Trophoblast cell (in vitro differentiated cells and primary cell): ENCODE results near the gene SOX9.

Experiments used
- DNase-seq, 2 donors: peaks; one replicate each; pipeline ENCODE4 v3.0.0-alpha.2; 2016
- H2AFZ ChIP-seq: 2 replicates; pipeline ENCODE4 v1.6.1; 2013; ENCODE audit warnings: low read length, moderate library complexity, mild to moderate bottlenecking; ENCODE audit not compliant: insufficient read depth, poor library complexity
- H2AK5ac ChIP-seq: 2 replicates; pipeline ENCODE4 v1.6.1; 2013; ENCODE audit warnings: mild to moderate bottlenecking, low read length
- H2BK120ac ChIP-seq: 2 replicates; pipeline ENCODE4 v1.6.1; 2013; ENCODE audit warnings: low read length, mild to moderate bottlenecking, moderate library complexity; ENCODE audit not compliant: insufficient read depth, poor library complexity
- H2BK12ac ChIP-seq: 2 replicates; pipeline ENCODE4 v1.6.1; 2013; ENCODE audit warnings: mild to moderate bottlenecking, low read length, moderate library complexity
- H2BK5ac ChIP-seq: 2 replicates; pipeline ENCODE4 v1.6.1; 2013; ENCODE audit warnings: low read length, low read depth, moderate library complexity, mild to moderate bottlenecking; ENCODE audit not compliant: poor library complexity
- H3K14ac ChIP-seq: 2 replicates; pipeline ENCODE4 v1.6.1; 2013; ENCODE audit warnings: mild to moderate bottlenecking, low read length
- H3K18ac ChIP-seq: 2 replicates; pipeline ENCODE4 v1.6.1; 2013; ENCODE audit warnings: mild to moderate bottlenecking, low read length
- H3K23ac ChIP-seq: 2 replicates; pipeline ENCODE4 v1.6.1; 2013; ENCODE audit warnings: low read length
- H3K27ac ChIP-seq: 2 replicates; pipeline ENCODE4 v1.5.1; 2013; ENCODE audit warnings: low read depth, mild to moderate bottlenecking, inconsistent platforms, low read length, moderate library complexity
- H3K27me3 ChIP-seq: 2 replicates; pipeline ENCODE4 v1.6.1; 2013; ENCODE audit warnings: inconsistent platforms, mild to moderate bottlenecking, low read length, moderate library complexity; ENCODE audit not compliant: insufficient read depth
- H3K36me3 ChIP-seq, 2 experiments: 1 replicate in 1 of 2; 2 replicates in 1 of 2; pipeline ENCODE4 v1.6.1; 2013; ENCODE audit warnings: low read length in 2 of 2, mild to moderate bottlenecking in 2 of 2, moderate library complexity in 1 of 2; ENCODE audit not compliant: insufficient read depth in 2 of 2, control insufficient read depth in 1 of 2
- H3K4ac ChIP-seq: 2 replicates; pipeline ENCODE4 v1.6.1; 2013; ENCODE audit warnings: low read depth, mild to moderate bottlenecking, low read length, moderate library complexity
- H3K4me1 ChIP-seq, 2 experiments: 1 replicate in 1 of 2; 2 replicates in 1 of 2; pipeline ENCODE4 v1.6.1; 2013; ENCODE audit warnings: low read length in 2 of 2, mild to moderate bottlenecking in 2 of 2, moderate library complexity in 1 of 2; ENCODE audit not compliant: insufficient read depth in 2 of 2, control insufficient read depth in 1 of 2
- H3K4me2 ChIP-seq: 2 replicates; pipeline ENCODE4 v1.6.1; 2013; ENCODE audit warnings: inconsistent platforms, mild to moderate bottlenecking, low read length, moderate library complexity
- H3K4me3 ChIP-seq: 2 replicates; pipeline ENCODE4 v1.5.1; 2013; ENCODE audit warnings: mild to moderate bottlenecking, low read depth, low read length, inconsistent platforms
- H3K79me1 ChIP-seq: one replicate; pipeline ENCODE4 v1.6.1; 2013; ENCODE audit warnings: low read length
- H3K79me2 ChIP-seq: 2 replicates; pipeline ENCODE4 v1.6.1; 2013; ENCODE audit warnings: low read length, mild to moderate bottlenecking; ENCODE audit not compliant: control insufficient read depth, insufficient read depth, poor library complexity
- H3K9ac ChIP-seq: 2 replicates; pipeline ENCODE4 v1.6.1; 2013; ENCODE audit warnings: mild to moderate bottlenecking, low read length
- H3K9me3 ChIP-seq: 2 replicates; pipeline ENCODE4 v1.6.1; 2013; ENCODE audit warnings: low read depth, mild to moderate bottlenecking, control low read depth, inconsistent platforms, low read length; ENCODE audit not compliant: insufficient read depth
- H4K12ac ChIP-seq: 2 replicates; pipeline ENCODE4 v1.6.1; 2013; ENCODE audit warnings: low read depth, mild to moderate bottlenecking, low read length, moderate library complexity
- H4K8ac ChIP-seq: 2 replicates; pipeline ENCODE4 v1.6.1; 2013; ENCODE audit warnings: low read depth, mild to moderate bottlenecking, low read length, moderate library complexity
- H4K91ac ChIP-seq: one replicate; pipeline ENCODE4 v1.6.1; 2013; ENCODE audit warnings: low read depth, mild to moderate bottlenecking, low read length, moderate library complexity
- WGBS: extraction: QIAGEN DNeasy Blood & Tissue Kit; methylation state at CpG from one replicate; pipeline ENCODE4 v1.1.7; 2013; ENCODE audit warnings: missing lambda C conversion rate; ENCODE audit not compliant: insufficient read length, insufficient coverage; ENCODE audit errors: extremely low coverage; 5-methylcytosine and 5-hydroxymethylcytosine counted together

The SOX9 gene

DNA sequence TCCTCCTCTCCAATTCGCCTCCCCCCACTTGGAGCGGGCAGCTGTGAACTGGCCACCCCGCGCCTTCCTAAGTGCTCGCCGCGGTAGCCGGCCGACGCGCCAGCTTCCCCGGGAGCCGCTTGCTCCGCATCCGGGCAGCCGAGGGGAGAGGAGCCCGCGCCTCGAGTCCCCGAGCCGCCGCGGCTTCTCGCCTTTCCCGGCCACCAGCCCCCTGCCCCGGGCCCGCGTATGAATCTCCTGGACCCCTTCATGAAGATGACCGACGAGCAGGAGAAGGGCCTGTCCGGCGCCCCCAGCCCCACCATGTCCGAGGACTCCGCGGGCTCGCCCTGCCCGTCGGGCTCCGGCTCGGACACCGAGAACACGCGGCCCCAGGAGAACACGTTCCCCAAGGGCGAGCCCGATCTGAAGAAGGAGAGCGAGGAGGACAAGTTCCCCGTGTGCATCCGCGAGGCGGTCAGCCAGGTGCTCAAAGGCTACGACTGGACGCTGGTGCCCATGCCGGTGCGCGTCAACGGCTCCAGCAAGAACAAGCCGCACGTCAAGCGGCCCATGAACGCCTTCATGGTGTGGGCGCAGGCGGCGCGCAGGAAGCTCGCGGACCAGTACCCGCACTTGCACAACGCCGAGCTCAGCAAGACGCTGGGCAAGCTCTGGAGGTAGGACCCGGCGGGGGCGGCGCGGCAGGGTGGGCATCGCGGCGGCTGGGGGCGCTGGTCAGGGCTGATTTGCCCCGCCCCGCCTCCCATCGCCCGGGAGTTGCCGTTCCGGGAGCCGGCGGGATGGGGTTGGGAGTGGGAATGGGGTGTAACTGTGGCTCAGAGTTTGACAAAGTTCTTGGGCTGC, 567 bp downstream of the SOX9 start:
- H3K27me3 ChIP-seq, result peaks cover 7% of the 10 kb centered on the region
- peak overlapping the region; percentile 5 for H4K8ac ChIP-seq
- H2BK120ac ChIP-seq, result peak overlapping the region; percentile 23
- H3K79me1 ChIP-seq, result peaks cover 35% of the 10 kb centered on the region
- peak overlapping the region; percentile 95 for H3K4me3 ChIP-seq
- H3K9ac ChIP-seq, result peak overlapping the region; percentile 75
- no peak overlapping the region for H3K27ac ChIP-seq
- H4K91ac ChIP-seq, result peak overlapping the region; percentile 16
- no peaks in the 10 kb centered on the region for H3K9me3 ChIP-seq
- peak overlapping the region; percentile 50 for H3K4ac ChIP-seq
- peak overlapping the region; percentile 74 for H3K18ac ChIP-seq
- peaks cover 17 to 20% of the 10 kb centered on the region in 2 experiments for H3K36me3 ChIP-seq
- WGBS, result no CpG with 5 or more reads among the region's 88 CpGs
- no peak overlapping the region for H3K23ac ChIP-seq
- H2BK12ac ChIP-seq, result peak overlapping the region; percentile 41
- H3K79me2 ChIP-seq, result peaks cover 18% of the 10 kb centered on the region
- peaks cover 29 to 40% of the 10 kb centered on the region in 2 experiments for H3K4me1 ChIP-seq
- DNase-seq, result no peak
- H2BK5ac ChIP-seq, result peak overlapping the region; percentile 25
- peak overlapping the region; percentile 33 for H3K14ac ChIP-seq
- no peak overlapping the region for H4K12ac ChIP-seq
- H2AFZ ChIP-seq, result peak overlapping the region; percentile 26
- no peak overlapping the region for H2AK5ac ChIP-seq
- H3K4me2 ChIP-seq, result peak overlapping the region; percentile 87

DNA sequence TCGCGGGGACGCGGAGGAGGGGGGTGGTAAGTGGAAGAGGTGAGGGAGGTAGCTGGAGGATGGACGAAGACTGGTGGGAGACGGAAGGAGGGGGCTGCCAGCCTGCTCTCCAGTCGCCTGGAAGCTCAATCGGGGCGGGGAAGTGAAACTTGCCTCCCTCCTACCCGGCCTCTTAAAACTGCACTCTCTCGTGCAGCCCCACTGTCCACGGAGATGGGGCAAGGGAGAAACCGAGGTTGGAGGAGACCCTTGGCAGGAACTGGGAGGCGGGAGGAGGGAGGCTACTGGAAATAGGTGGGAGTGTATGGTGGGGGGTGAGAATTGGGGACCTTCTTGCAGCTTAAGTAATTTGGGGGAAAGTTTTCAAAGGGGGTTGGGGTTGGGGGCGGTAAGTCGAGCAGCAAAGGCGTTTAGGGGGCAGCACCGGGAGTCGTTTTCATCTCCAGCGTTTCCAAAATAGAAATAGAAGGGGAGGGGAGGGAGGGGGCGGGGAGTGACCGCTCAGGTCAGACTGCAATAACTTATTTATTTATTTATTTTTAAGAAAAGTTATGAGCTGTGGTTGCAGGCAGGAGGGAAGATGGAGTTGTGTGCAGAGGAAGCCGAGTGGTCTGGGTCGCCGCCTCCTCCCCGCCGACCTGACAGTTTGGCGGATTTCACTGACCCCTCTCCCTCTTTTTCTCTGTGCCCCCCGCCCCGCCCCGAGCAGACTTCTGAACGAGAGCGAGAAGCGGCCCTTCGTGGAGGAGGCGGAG, 1.4 kb downstream of the SOX9 start:
- Histone ChIP-seq H3K27ac (no peak overlapping the region), H3K4me1 (peaks cover 26 to 37% of the 10 kb centered on the region in 2 experiments), H4K91ac (peak overlapping the region; percentile 16), H3K14ac (peak overlapping the region; percentile 33), H2BK12ac (no peak overlapping the region), H2AFZ (peak overlapping the region; percentile 26), H3K9ac (peak overlapping the region; percentile 75), H4K8ac (no peak overlapping the region), H2BK120ac (peak overlapping the region; percentile 15), H3K4ac (peak overlapping the region; percentile 50), H3K4me2 (peak overlapping the region; percentile 87), H2AK5ac (no peak overlapping the region), H3K4me3 (peak overlapping the region; percentile 95), H3K79me1 (peaks cover 34% of the 10 kb centered on the region), H3K18ac (peak overlapping the region; percentile 74), H4K12ac (no peak overlapping the region), H2BK5ac (no peak overlapping the region), H3K23ac (no peak overlapping the region), H3K79me2 (peaks cover 18% of the 10 kb centered on the region), H3K9me3 (no peaks in the 10 kb centered on the region), H3K27me3 (no peaks in the 10 kb centered on the region), H3K36me3 (peaks cover 17 to 20% of the 10 kb centered on the region in 2 experiments)
- WGBS, result no CpG with 5 or more reads among the region's 36 CpGs
- DNase-seq, result no peak

DNA sequence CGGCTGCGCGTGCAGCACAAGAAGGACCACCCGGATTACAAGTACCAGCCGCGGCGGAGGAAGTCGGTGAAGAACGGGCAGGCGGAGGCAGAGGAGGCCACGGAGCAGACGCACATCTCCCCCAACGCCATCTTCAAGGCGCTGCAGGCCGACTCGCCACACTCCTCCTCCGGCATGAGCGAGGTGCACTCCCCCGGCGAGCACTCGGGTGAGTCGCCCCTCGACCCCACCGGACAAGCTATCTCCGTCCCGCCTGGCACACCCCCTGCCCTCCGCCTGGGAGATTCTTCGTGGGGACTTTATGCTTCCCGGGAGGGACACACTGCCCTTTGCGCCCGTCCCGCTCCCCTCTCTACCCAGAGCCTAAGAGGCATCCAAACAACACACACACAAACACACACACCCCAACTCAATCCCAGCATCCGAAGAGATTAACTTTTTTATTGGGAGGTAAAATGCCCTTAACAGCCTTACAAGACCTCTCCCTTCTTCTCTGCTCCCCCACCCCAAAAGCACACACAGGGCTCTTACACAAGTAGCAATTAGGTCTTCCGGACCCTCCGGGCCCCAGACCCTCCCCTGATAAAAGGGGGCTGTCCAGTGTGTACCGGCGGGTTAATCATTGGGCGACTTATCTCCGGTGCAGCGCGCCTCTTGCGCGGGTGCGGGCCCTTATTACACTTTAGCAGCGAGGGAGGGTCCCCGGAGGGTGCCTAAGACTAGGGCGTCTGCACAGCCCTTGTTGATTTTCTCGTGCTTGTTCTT, 2.1 kb downstream of the SOX9 start:
- no peak overlapping the region for H4K91ac ChIP-seq
- H2AK5ac ChIP-seq, result no peak overlapping the region
- no peaks in the 10 kb centered on the region for H3K27me3 ChIP-seq
- no CpG with 5 or more reads among the region's 48 CpGs for whole genome bisulfite sequencing
- H2BK12ac ChIP-seq, result no peak overlapping the region
- peak overlapping the region; percentile 37 for H3K4ac ChIP-seq
- H3K14ac ChIP-seq, result peak overlapping the region; percentile 33
- no peak overlapping the region for H2BK5ac ChIP-seq
- H2BK120ac ChIP-seq, result no peak overlapping the region
- H3K4me1 ChIP-seq, result peaks cover 24 to 30% of the 10 kb centered on the region in 2 experiments
- peak overlapping the region; percentile 30 for H2AFZ ChIP-seq
- no peak overlapping the region for H3K27ac ChIP-seq
- peaks cover 27% of the 10 kb centered on the region for H3K79me1 ChIP-seq
- H3K18ac ChIP-seq, result peak overlapping the region; percentile 5
- H4K12ac ChIP-seq, result no peak overlapping the region
- H3K4me3 ChIP-seq, result peak overlapping the region; percentile 70
- H3K36me3 ChIP-seq, result peaks cover 17 to 20% of the 10 kb centered on the region in 2 experiments
- no peak overlapping the region for H3K23ac ChIP-seq
- peaks cover 18% of the 10 kb centered on the region for H3K79me2 ChIP-seq
- H3K4me2 ChIP-seq, result peak overlapping the region; percentile 87
- no peaks in the 10 kb centered on the region for H3K9me3 ChIP-seq
- DNase-seq, result no peak
- peak overlapping the region; percentile 49 for H4K8ac ChIP-seq
- no peak overlapping the region for H3K9ac ChIP-seq
